ENCODE results near the gene FLT4. TPM values are rescaled to one million over a fixed set of nuclear protein-coding genes. Genes with fewer than 3 reads are reported as not detected.

Gene FLT4
- total RNA-seq, 1 donor from 2014 or later, result 5.8 TPM

DNA sequence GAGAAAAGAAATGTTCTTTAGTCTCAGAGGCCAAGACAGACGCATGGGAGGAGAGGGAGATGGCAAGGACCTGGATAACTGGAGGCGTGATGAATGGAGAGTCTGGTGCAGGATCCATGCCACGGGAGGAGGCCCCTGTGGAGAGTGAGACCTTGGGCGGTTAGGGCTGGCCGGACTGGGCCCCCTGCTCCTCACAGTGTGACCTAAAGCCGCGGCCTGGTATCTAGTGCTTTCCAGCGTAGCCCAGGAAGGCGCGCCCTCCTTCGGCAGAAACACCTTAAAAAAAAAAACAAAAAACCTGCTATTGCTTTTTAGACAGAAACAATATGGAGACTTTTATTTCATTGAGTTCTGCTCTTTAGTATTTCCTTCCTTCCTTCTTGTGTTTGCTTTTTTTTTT, 91.2 kb downstream of the FLT4 start:
- intact Hi-C loops (cut with DNase I), result no loop called here
- no peak for DNase-seq (ENCODE audit: low spot score)

DNA sequence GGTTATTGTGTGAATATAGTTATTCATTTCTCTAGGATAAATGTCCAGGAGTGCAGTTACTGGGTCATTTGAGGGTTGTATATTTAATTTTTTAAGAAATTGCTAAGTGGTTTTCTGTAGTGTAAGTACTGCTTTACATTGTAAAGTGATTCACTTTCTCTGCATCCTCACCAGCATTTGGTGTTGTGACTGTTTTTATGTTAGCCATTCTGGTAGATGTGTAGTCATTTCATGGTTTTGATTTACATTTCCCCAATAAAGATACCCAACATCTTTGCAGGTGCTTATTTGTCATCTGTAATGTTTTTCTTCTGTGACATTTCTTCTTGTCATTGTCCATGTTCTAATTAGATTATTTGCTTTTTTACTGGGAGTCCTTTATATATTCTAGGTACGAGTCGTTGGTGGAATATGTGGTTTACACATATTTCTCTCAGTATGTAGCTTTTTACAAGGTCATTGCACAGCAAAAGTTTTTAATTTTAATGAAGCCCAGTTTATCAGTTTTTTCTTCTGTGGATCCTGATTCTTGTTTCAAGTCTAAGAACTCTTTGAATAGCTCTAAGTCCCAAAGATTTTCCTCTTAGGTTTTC, 92.1 kb downstream of the FLT4 start:
- no peak for DNase-seq (ENCODE audit: low spot score)
- intact Hi-C loops (cut with DNase I), result no loop called here

DNA sequence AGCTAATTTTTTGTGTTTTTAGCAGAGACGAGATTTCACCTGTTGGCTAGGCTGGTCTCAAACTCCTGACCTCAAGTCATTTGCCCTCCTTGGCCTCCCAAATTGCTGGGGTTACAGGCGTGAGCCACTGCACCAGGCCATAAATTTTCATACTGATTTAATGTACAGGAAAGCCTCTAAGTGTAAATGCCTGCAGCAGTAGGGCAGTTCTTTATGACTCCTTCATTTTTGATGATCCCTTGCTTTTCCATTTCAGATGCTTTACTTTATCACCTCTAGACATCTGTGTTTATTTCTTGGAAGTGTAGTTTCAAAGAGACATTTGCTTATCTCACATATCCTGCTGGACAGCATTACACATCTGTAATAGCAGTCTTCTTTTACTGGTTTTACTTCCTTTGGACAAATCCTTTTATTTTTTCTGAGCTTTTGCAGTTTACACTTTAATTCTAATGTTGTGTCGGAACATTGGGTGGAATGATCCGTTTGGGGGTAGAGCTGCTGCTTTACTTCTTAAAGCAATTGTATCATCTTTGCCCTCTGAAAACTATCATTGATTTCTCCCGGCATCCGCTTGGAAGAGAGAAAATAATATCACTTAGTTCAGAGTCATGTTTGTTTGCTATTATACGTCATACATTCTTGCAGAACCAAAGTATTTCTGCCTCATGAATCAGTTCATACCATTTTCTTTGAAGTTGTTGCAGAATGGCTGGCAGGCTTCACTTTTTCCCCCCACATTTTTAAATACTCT, 94.1 kb downstream of the FLT4 start:
- intact Hi-C loops (cut with DNase I), result no loop called here
- no peak for DNase-seq (ENCODE audit: low spot score)

DNA sequence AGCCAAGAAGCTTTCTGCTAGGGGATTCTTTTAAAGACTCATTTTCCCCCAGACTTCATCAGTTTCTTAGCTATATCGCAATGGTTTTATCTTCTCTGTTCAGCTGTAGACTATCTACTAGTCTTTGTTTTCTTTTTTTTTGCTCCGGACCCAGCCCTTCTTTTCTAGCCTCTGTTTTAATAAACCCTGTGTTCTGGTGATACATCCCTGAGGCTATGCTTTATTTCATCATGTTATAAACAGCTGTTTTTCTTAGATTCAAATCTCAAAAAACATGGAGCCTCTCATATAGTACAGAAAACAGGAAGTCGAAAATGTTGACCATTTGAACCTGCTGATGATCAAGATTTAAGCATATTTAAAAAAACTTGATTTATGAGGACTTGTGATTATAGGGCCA, 95.9 kb downstream of the FLT4 start:
- DNase-seq (ENCODE audit: low spot score), result no peak
- intact Hi-C loops (cut with DNase I), result no loop called here

Other genes with a start within 250 kb of the FLT4 start
- gene CNOT6, start 155.2 kb downstream of the FLT4 start, total RNA-seq, result 18.4 TPM
- gene SCGB3A1, start 58.1 kb downstream of the FLT4 start, total RNA-seq, result not detected
- not detected for gene OR2Y1, start 90.5 kb upstream of the FLT4 start, total RNA-seq
- 66.0 TPM for gene MGAT1, start 153.2 kb upstream of the FLT4 start, total RNA-seq
- 19.4 TPM for gene ZFP62, start 211.7 kb upstream of the FLT4 start, total RNA-seq
- gene BTNL8, start 249.6 kb upstream of the FLT4 start, total RNA-seq, result 0.43 TPM

Measured in cardiac septum (tissue), 1 donor.